Measurements from ENCODE around the gene ISL1. TPM values are rescaled to one million over a fixed set of nuclear protein-coding genes. Genes with fewer than 3 reads are reported as not detected.

The ISL1 gene
- total and polyA plus RNA-seq, 12 donors: not detected

DNA sequence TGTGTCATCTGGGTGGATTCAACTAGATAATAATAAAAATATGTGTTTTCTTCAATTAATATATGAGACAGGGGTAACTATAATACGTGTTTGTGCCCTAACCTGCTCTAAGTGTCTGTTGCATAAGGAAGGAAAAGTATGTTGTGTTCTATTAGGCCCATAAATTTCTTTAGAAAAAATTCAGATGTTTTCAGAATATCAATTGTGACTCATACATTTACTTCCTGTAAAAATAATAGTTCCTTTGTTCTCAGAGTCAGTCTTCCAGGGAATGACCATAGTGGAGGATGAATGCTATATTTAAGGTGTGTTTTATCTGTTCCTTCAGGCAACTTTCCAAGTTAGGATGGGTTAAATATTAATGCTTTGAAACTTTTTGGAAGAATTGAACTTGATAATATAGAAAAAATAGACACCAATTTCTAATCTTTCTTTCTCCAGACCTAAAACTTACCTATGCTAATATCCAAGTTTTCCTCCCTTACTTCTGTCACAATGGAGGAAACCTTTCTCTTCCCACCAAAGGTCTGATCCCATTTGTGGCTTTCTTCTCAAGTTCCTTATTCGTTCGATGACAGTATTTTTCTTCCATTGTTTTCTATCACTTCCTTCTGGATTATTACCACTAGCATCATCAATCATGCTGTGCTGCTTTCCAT is 49.9 kb downstream of the ISL1 start:
- Histone ChIP-seq H3K9me3 (no peaks in the 10 kb centered on the region), H3K36me3 (no peaks in the 10 kb centered on the region), H3K27ac (no peak overlapping the region), H3K4me3 (no peak overlapping the region), H3K27me3 (peaks cover 0 to 5% (median 0%) of the 10 kb centered on the region in 7 donors), H3K4me1 (no peaks in the 10 kb centered on the region)
- WGBS, 2 donors: 68 to 73% methylated on average over 3 of the region's 3 CpGs
- TF ChIP-seq, protein P1, sequence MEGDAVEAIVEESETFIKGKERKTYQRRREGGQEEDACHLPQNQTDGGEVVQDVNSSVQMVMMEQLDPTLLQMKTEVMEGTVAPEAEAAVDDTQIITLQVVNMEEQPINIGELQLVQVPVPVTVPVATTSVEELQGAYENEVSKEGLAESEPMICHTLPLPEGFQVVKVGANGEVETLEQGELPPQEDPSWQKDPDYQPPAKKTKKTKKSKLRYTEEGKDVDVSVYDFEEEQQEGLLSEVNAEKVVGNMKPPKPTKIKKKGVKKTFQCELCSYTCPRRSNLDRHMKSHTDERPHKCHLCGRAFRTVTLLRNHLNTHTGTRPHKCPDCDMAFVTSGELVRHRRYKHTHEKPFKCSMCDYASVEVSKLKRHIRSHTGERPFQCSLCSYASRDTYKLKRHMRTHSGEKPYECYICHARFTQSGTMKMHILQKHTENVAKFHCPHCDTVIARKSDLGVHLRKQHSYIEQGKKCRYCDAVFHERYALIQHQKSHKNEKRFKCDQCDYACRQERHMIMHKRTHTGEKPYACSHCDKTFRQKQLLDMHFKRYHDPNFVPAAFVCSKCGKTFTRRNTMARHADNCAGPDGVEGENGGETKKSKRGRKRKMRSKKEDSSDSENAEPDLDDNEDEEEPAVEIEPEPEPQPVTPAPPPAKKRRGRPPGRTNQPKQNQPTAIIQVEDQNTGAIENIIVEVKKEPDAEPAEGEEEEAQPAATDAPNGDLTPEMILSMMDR (IDR thresholded peaks at IDR 0.05): no peak
- intact Hi-C loops (cut with DNase I): no loop called here
- no peak for ATAC-seq
- DNase-seq: no peak

DNA sequence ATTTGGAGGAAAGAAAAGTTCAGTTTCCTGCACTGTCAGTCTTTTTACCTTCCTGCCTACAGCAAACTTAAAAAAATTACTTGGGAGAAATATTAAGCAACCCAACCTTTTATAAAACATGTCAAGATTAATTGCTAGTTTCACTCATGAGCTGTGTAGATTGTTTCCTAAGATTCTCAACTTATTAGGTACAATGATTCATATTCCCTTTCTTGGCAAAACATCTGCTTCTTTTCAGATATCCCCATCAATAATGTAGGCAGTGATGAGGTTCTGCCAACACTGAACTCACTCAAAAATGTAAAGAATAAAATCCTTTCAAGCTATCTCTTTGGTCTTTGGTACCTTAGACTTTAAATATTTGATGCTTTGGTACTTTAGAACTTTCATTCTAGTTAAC is 56.0 kb downstream of the ISL1 start:
- Histone ChIP-seq H3K27ac (no peak overlapping the region), H3K27me3 (peaks cover 0 to 6% (median 0%) of the 10 kb centered on the region in 7 donors), H3K4me3 (no peak overlapping the region), H3K36me3 (no peaks in the 10 kb centered on the region), H3K4me1 (no peaks in the 10 kb centered on the region), H3K9me3 (no peaks in the 10 kb centered on the region)
- TF ChIP-seq, protein P1 (IDR thresholded peaks at IDR 0.05): no peak
- intact Hi-C loops (cut with DNase I): no loop called here
- ATAC-seq (no peak), DNase-seq (no peak)
